ENCODE results near the gene POLR2J3.
"Not testable (repeated sequence)": the region's sequence is repeated elsewhere in the genome, so short reads cannot be mapped to it uniquely, and the experiment has no call there.

POLR2J3 gene

DNA sequence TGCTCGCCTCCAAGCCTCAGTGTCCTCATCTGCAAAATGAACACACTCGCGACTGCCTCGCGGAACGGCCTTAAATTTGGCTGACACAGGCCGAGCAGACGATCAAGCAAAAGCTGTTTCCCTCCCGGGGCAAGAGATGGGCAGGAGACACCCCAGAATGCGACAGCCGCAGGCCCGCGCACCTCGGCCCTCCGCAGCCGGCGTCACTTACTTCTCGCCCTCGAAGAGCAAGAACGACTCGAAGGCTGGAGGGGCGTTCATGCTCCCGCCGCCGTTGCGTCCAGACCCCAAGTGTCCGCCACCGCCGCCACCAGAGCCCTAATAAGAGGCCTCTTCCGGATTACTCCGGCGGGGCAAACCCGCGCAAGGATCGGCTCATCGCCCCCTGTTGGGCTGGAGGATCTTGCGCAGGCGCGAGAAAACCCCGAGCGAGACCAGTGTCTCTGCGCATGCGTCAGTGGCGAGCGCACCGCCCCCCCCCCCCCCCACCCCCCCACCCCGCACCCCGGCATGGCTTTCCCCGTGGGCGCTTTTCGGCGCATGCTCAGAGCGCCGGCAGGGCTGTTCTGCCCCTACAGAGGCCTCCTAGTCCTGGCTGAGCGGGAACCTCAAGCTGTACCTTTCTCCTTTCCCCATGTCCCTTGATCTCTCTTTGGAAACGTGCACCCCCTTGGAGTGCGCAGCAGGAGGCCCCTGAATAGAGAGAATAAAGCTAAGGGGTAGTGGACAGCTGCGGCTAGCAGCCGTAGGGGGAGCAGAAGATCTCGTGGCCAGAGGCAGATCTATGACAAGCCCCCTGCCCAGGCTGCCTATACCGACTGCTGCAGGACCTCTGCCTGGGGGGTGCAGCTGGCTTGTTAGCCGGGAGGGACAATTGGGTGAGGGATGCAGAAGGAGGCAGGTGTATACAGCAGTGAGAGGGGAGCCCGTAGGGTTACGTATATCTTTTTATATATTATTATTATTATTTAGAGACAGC, at the start of gene POLR2J3:
Gene POLR2J3 (minus strand): TSS at position 323 of the 979 bp plus-strand sequence. CDS start 62 bp downstream, at position 261.
- H3K4me3 Mint-ChIP-seq = peak within 1 kb of the TSS; percentile 91
- H3K27me3 Mint-ChIP-seq; H3K4me1 Mint-ChIP-seq (ENCODE audit: low read depth); H3K9me3 Mint-ChIP-seq (ENCODE audit: low read depth); H3K36me3 Mint-ChIP-seq: not testable (repeated sequence)
- H3K27ac Mint-ChIP-seq = peak within 1 kb of the TSS; percentile 85

DNA sequence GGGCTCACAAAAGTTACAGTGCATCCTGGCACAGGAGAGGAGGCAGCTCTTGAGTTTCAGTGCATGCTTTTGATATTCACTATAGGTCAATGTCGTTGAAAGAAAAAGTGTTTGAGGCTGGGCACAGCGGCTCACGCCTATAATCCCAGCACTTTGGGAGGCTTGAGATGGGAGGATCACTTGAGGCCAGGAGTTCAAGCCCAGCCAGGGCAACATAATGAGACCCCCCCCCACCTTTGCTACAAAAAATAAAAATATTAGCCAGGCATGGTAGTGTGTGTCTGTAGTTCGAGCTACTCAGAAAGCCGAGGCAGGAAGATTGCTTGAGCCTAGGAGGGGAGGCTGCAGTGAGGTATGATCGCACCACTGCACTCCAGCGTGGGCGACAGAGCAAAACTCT, 45.7 kb upstream of the POLR2J3 start:
- H3K9me3 Mint-ChIP-seq (ENCODE audit: low read depth); H3K27me3 Mint-ChIP-seq; H3K4me3 Mint-ChIP-seq; H3K27ac Mint-ChIP-seq; H3K4me1 Mint-ChIP-seq (ENCODE audit: low read depth); H3K36me3 Mint-ChIP-seq: not testable (repeated sequence)

DNA sequence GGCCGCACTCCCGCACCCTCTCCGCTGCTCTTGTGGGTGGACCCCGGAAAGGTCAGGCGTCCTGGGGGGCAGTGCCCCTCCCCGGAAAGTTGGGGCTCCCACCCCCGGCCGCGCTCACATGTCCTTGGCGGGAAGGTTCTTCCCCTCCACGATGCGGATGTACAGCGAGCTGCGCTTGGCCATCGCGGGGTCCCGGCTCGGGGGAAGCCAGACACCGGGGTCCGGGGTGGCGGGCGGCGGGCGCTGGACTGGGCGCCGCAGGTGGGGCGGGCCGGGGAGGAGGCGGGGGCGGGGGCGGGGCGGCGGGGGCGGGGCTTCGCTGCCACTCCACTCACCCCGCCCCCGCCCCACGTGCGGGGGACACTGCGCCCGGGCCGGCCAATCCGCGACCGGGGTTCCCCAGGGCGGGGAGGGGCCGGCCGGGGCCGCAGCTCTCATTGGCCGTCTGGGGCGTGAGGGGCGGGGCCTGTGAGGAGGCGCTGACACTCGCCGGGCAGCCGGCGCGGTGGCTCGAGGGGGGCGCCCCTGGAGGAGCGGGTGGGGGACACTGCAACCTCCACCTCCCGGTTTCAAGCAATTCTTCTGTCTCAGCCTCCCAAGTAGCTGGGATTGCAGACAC, 44.2 kb upstream of the POLR2J3 start, which contains the start of gene RASA4:
Gene RASA4 (minus strand): TSS at position 250 of the 619 bp plus-strand sequence. CDS start 67 bp downstream, at position 183.
- H3K4me1 Mint-ChIP-seq (ENCODE audit: low read depth); H3K9me3 Mint-ChIP-seq (ENCODE audit: low read depth); H3K27me3 Mint-ChIP-seq; H3K36me3 Mint-ChIP-seq; H3K27ac Mint-ChIP-seq: not testable (repeated sequence)
- peak within 1 kb of the TSS; percentile 42 for H3K4me3 Mint-ChIP-seq

DNA sequence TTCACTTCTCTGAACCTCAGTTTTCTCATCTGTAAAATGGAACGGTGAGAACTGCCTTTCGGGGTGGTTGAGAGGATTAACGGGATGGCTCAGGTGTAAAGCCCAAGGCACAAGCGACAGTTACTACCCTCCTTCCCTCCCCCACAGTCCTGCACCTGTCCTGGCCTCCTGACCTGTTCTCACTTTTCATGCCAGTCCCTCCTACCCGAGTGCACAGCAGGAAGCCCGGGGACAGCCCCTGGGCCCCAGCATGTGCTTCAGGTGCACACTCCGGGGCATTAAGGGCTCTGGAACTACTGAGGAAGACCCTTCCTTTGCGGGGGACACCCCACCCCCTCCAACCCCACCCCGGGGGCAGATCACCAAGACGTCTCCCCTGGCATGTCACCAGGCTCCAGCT, 43.5 kb upstream of the POLR2J3 start:
- not testable (repeated sequence) for H3K27me3 Mint-ChIP-seq; H3K27ac Mint-ChIP-seq; H3K36me3 Mint-ChIP-seq; H3K9me3 Mint-ChIP-seq (ENCODE audit: low read depth); H3K4me1 Mint-ChIP-seq (ENCODE audit: low read depth); H3K4me3 Mint-ChIP-seq

DNA sequence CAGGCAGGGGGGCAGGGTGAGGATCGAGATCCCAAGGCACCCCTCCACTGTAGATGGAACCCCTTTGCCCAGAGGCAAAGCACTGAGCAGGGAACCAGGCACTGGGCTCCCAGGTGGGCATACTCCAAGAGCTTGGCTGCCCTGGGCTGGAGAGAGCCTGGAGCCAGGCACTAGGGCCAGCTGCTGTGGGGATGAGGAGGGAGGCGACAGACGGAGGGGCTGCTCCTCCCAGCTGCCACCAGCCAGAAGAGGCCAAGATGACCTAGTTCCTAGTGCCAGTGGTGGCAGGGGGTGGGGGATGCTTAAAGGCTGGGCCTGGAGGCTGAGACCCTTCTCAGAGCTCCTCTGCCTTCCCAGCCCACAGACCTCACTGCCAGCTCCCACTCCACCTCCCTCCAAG, 42.5 kb upstream of the POLR2J3 start:
- H3K36me3 Mint-ChIP-seq, H3K27ac Mint-ChIP-seq: not testable (repeated sequence)

DNA sequence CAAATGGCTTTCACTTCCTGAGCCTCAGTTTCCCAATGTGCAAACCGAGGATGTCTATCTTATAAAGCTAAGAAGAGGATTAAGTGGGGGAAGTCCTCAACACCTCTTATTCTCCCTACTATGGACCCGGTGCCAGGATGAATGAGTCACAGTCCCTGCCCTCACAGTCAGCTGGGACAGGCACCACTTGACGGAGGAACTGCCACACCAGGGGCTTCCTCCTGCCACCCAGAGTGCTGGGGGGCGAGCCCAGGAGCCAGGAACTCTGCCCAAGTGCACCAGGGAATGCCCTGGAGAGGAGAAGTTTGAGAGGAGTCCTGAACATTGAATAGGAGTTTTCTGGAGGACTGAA, 41.9 kb upstream of the POLR2J3 start:
- not testable (repeated sequence) for H3K4me3 Mint-ChIP-seq; H3K27ac Mint-ChIP-seq; H3K27me3 Mint-ChIP-seq; H3K36me3 Mint-ChIP-seq; H3K4me1 Mint-ChIP-seq (ENCODE audit: low read depth); H3K9me3 Mint-ChIP-seq (ENCODE audit: low read depth)

More for the DNA sequence above, 42.5 kb upstream of the POLR2J3 start:
- not testable (repeated sequence) for H3K4me3 Mint-ChIP-seq; H3K9me3 Mint-ChIP-seq (ENCODE audit: low read depth); H3K27me3 Mint-ChIP-seq; H3K4me1 Mint-ChIP-seq (ENCODE audit: low read depth)

DNA sequence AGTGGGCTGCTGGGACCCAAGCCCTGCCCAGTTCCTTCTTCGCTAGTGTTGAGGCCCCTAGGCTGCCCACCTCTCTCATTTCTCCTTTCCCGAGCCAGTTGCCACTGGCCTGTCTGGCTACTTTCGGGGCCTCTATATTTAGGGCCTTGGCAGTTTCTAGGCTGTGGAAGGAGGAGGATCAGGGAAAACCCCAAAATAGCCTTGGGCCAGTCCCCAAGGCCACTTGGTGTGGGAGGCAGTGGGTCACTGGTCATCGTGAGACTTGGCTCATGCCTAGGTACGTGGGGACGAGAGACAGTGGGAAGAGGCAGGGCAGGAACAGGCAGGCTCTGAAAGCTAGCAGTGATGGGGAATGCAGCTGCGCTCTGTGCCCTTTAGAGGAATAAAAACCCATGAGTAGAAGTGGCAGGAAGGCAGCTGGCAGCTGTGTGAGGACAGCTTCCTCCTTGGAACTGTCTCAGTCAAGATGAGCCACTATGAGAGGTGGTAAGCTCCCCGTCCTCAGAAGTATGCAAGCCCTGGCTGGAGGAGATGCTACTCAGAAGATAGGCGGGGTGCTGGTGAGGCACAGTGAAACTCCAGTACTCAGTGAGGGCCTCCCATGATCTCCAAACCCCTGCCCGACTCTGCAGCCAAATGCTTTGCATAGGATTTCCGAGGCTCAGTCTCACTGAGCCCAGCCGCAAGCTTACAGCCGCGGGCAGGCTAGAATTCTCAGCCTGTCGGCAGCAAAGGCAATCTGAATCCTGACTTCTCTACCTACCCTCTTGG, 41.4 kb upstream of the POLR2J3 start:
- not testable (repeated sequence) for H3K36me3 Mint-ChIP-seq; H3K27me3 Mint-ChIP-seq; H3K4me3 Mint-ChIP-seq; H3K9me3 Mint-ChIP-seq (ENCODE audit: low read depth); H3K4me1 Mint-ChIP-seq (ENCODE audit: low read depth); H3K27ac Mint-ChIP-seq

DNA sequence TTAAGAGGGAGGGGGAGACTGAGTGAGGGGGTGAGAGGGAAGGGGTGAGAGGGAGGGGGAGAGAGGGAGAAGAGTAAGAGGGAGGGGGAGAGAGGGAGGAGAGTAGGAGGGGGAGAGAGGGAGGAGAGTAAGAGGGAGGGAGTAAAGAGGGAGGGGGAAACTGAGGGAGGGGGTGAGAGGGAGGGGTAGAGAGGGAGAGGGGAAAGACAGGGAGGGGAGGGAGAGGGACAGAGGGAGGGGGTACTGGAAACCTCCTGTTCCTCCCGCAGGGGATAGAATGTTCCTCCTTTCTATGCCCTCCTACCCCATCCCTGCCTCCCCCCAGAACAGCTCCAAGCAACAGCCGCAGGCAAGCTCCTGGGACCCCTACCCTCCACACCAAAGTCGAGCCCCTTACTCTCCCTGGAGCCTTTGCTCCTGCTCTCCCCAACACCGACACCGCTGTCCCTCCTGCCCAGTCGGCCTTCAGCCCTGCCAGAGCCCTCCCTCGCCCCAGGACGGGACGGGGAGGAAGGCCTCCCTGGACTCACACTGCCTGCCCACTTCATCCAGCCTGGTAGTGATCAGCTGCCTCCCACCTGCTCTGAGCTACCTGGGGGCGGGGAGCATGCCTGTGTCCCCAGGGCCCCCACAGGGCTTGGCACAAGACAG, 39.4 kb upstream of the POLR2J3 start:
- H3K27me3 Mint-ChIP-seq; H3K36me3 Mint-ChIP-seq; H3K9me3 Mint-ChIP-seq (ENCODE audit: low read depth); H3K27ac Mint-ChIP-seq; H3K4me1 Mint-ChIP-seq (ENCODE audit: low read depth); H3K4me3 Mint-ChIP-seq: not testable (repeated sequence)

DNA sequence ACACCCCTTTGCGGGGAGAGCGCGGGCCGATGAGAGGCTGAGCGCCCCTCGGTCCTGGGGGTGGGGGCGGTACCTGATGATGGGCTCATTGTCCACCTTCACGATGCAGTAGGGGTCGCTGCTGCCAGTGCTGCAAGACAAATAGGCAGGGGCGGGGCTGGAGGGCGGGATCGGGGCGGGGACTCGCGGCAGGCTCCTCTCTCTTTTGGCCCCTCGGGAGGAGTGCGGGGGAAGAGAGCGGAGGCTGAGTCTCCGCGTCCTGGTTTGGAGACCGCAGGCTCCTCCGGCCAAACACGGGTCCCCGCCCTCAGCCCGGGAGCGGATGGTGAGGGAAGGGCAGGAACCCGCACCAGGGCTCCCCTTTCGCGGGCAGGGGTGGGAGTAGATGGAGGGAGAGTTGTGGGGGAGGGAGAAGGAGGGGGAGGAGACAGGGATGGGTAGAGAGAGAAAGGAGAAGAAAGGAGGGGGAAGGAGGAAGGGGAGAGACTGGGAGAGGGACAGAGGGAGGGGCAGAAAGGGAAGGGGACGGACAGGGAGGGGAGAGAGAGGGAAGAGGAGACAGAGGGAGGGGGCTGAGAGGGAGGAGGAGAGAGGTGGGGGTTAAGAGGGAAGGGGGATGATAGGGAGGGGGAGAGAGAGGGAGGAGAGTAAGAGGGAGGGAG, 38.8 kb upstream of the POLR2J3 start:
- not testable (repeated sequence) for H3K27me3 Mint-ChIP-seq; H3K36me3 Mint-ChIP-seq; H3K4me1 Mint-ChIP-seq (ENCODE audit: low read depth); H3K9me3 Mint-ChIP-seq (ENCODE audit: low read depth); H3K4me3 Mint-ChIP-seq; H3K27ac Mint-ChIP-seq

DNA sequence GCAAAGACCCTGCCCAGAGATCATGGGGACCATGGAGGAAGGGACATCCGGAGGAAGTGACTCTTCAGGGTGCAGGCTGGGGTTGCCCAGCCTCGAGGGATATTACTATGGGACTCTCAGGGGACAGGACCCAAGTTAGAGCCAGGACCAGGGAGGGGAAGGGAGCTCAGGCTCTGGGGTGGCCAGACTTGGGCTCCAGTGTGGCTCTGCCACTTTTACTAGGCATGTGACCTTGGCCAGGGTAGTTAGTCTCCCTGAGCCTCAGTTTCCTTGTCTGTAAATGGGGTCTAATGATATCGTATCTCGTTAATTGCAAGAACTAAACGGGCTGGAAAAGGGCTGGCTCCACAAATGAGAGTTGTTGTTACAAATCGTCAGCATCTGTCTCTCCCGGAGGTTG, 38.1 kb upstream of the POLR2J3 start:
- H3K27me3 Mint-ChIP-seq; H3K4me1 Mint-ChIP-seq (ENCODE audit: low read depth); H3K4me3 Mint-ChIP-seq; H3K36me3 Mint-ChIP-seq; H3K9me3 Mint-ChIP-seq (ENCODE audit: low read depth); H3K27ac Mint-ChIP-seq: not testable (repeated sequence)

DNA sequence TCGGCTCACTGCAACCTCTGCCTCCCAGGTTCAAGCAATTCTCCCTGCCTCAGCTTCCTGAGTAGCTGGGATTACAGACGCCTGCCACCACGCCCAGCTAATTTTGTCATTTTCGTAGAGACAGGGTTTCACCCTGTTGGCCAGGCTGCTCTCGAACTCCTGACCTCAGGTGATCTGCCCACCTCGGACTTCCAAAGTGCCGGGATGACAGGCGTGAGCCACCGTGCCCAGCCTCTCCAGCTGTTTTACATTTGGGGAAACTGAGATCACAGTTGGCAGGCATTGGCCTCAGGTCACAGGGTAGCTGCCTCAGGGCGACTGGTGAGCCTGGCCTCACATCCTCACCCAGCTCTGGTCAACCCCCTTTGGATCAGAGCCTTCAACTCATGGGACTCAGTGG, 37.4 kb upstream of the POLR2J3 start:
- not testable (repeated sequence) for H3K4me3 Mint-ChIP-seq

DNA sequence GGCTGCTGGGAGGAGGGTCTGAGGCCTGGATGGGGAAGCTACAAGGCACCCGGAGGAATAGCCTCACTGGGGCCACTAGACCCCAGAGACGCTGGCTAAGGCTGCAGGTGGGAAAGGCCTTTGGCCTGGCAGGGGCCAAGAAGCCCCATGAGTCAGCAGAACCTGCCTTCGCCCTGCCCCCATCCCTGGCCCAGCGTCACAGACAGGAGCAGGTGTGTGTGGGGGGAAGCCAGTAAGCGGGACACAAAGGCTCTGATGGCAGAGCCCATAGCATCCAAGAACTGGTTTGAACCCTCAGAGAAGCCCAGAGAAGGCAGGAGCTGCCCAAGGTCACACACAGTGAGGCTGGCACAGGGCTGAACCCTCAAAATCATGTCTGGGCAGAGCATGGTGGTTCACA, 34.5 kb upstream of the POLR2J3 start:
- H3K4me1 Mint-ChIP-seq (ENCODE audit: low read depth); H3K27me3 Mint-ChIP-seq; H3K4me3 Mint-ChIP-seq; H3K36me3 Mint-ChIP-seq; H3K9me3 Mint-ChIP-seq (ENCODE audit: low read depth); H3K27ac Mint-ChIP-seq: not testable (repeated sequence)

More for the DNA sequence above, 37.4 kb upstream of the POLR2J3 start:
- not testable (repeated sequence) for H3K27me3 Mint-ChIP-seq; H3K27ac Mint-ChIP-seq; H3K4me1 Mint-ChIP-seq (ENCODE audit: low read depth); H3K36me3 Mint-ChIP-seq; H3K9me3 Mint-ChIP-seq (ENCODE audit: low read depth)

DNA sequence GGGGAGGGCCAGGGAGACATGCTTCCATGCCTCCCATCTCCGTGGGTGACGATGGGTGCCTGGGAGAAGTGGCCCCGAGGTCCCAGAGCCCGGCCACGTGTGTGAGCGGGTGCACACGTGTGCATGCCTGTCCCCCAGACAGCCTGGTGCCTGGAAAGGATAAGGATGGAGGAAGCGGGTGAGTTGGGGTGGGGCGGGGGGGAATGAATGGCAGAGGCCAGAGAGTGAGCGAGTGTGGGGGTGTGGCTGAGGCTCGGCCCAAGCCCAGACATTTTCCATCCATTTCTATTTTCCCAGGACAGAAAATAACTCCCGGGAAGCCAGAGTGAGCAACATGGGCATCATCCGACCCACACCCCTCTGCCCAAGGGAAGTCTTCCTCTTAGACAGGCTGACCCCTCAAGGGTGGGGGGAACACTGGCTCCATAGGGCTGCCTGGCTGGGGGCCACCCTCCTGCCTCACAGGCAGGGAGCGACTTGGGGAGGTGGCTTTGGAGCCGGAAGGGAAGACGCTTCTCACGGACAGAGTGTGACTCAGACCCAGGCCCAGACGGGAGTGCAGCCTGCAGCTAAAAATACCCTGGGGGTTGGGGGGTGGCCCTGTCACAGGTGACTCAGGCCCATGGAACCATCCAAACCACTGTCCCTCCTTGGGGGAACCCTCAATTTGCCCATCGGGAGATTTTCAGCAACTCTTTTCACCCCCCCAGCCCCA, 32.2 kb upstream of the POLR2J3 start:
- H3K27me3 Mint-ChIP-seq; H3K27ac Mint-ChIP-seq; H3K4me1 Mint-ChIP-seq (ENCODE audit: low read depth); H3K4me3 Mint-ChIP-seq; H3K9me3 Mint-ChIP-seq (ENCODE audit: low read depth); H3K36me3 Mint-ChIP-seq: not testable (repeated sequence)

DNA sequence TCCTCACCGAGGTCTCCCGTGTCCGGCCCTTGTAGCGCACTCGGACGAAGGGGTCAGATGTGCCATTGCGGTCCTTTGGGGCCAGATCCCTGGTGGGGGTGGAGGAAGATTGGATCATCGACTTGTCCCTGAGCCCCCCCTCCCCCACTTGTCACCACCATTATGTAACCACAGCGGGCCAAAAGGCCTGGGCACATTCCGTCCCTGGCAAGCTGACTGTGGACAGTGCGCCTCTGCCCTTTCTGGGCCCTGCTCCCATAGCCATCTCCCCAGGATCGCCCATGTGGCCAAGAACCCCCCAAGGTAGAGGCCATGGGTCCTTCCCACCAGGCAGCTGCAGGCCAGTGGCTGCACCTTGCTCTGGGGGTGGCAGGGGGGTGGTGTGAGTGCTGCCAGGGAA, 29.9 kb upstream of the POLR2J3 start:
- not testable (repeated sequence) for H3K36me3 Mint-ChIP-seq; H3K4me3 Mint-ChIP-seq; H3K9me3 Mint-ChIP-seq (ENCODE audit: low read depth); H3K27me3 Mint-ChIP-seq; H3K27ac Mint-ChIP-seq; H3K4me1 Mint-ChIP-seq (ENCODE audit: low read depth)
